Measurements from ENCODE around the gene REC114.
"Not testable (repeated sequence)": the region's sequence is repeated elsewhere in the genome, so short reads cannot be mapped to it uniquely, and the experiment has no call there.

REC114 gene

GRCh38 chr15:73527598-73527997 lies 84.6 kb downstream of the REC114 start:
- DNase-seq (ENCODE audit: low read depth): no peak

DNA sequence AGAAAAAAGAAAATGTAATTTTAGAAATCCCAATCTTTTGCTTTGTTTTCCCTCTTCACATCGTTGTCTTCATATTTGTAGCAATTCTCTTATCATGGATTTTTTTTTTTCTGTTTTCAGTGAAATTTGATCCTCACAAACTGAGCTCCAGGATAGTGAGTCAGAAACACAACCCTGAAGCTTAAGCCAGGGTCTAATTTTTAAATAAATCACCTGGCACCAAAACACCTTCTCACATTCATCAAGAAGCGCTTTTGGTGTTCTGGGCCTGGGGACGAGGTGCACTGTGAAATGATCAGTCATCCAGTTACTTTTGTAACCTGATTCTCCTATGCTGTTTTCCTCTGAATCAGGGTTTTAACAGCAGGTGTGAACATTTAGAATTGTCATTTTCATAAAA lies 87.7 kb downstream of the REC114 start:
- no peak for DNase-seq (ENCODE audit: low read depth)

DNA sequence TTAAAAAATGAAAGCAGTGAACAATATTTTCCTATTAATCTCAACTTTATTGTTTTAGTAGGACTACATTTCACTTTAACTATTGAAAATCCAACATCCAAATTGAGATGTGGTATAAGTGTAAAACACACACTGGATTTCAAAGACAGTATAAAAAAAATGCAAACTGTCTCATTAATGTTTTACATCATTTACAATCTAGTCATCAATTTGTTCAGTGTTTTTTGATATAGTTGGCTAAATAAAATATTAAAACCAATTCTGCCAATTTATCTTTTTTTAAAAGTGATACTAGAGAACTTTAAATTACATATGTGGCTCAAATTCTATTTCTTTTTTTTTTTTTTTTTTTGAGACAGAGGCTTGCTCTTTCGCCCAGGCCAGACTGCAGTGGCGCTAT lies 95.2 kb downstream of the REC114 start:
- no peak for DNase-seq (ENCODE audit: low read depth)

GRCh38 chr15:73538563-73539211 lies 95.7 kb downstream of the REC114 start:
- no peak for DNase-seq (ENCODE audit: low read depth)

DNA sequence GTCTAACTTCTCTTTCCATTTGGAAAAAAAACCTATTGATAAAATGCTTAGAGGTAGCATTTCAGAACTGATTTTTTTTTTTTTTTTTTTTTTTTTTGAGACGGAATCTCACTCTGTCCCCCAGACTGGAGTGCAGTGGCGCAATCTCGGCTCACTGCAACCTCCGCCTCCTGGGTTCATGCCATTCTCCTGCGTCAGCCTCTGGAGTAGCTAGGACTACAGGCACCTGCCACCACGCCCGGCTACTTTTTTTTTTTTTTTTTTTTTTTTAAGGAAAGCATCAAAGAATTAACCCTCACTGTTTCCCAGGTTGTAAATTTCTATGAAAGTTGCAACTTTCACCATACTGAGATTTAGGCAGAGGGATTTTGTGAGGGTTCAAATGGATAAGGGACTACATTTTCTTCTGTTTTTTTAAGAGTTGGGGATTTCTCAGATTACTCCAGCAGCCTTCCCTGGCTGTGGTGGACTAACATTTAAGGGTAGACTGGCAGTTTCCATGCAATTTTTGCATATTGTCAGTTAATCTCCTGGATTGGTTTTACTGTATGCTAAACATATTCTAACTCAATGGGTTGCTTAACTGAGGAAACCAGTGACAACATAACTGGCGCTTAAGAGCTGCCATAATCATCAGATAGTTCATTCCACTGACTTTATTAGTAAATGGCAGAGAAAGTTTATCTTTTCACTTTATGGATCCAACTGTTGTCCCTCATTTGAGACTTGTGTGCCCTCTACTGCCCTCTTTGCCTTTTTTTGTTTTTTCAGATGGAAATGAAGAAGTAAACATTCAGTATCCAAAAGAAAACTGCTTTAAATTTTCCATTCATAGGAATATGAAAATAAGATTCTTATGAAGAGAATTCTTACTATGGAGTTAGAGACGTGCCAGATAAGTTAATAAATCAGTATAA lies 96.5 kb downstream of the REC114 start:
- no peak for DNase-seq (ENCODE audit: low read depth)

DNA sequence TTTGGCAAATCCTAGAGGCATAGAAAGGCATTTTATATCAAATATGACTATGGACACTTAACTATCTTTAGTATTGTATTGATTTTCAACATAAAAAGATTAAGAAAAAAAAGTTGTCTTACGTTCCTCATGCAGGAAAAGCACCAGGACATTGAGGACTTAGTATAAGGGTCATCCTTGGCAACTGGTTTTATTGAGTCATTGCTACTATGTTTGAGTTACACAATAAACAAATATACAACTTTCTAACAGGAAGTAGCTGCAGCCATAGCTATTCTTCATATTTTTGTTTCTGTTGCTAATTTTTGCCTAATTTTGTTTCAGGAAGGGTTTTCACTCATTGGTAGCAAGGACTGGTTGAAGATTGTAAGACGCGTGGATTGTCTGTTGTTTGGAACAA lies 97.2 kb downstream of the REC114 start:
- DNase-seq (ENCODE audit: low read depth): no peak

GRCh38 chr15:73541479-73541878 lies 98.5 kb downstream of the REC114 start:
- no peak for DNase-seq (ENCODE audit: low read depth)

DNA sequence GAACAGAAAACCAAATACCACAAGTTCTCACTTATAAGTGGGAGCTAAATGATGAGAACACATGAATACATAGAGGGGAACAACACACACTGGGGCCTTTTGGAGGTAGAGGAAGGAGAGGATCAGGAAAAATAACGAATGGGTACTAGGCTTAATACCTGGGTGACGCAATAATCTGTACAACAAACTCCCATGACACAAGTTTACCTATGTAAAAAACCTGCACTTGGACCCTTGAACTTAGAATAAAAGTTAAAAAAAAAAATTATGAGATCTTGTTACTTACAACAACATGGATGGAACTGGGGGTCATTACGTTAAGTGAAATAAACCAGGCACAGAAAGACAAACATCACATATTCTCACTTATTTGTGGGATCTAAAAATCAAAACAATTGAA lies 106.0 kb downstream of the REC114 start:
- DNase-seq (ENCODE audit: low read depth): not testable (repeated sequence)

- no peak for DNase-seq (ENCODE audit: low read depth)
Measured at GRCh38 chr15:73550190-73550589, 107.2 kb downstream of the REC114 start.

GRCh38 chr15:73555080-73555479 lies 112.1 kb downstream of the REC114 start:
- no peak for DNase-seq (ENCODE audit: low read depth)

GRCh38 chr15:73558529-73558928 lies 115.6 kb downstream of the REC114 start:
- DNase-seq (ENCODE audit: low read depth): no peak

GRCh38 chr15:73560501-73561117 lies 117.6 kb downstream of the REC114 start:
- DNase-seq (ENCODE audit: low read depth): no peak

GRCh38 chr15:73564255-73564654 lies 121.3 kb downstream of the REC114 start:
- DNase-seq (ENCODE audit: low read depth): no peak

DNA sequence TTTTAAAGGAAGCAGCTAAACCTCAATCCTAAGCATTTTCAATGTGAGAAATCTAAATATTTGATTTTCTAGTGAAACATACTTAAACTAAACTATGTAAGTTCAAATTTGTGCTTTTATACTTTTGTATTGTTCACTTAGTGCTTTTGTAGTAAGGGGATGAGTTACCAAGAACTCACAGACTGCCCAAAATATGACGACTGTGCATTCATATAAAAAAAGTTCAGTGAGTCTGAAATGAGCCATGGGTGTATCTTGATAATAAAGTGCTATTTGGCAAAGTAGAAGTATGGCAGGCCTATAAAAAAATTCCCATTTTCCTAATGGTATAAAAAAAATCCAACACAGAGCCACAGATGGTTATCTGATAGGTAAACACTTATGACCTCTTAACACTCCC lies 124.1 kb downstream of the REC114 start:
- DNase-seq (ENCODE audit: low read depth): no peak

GRCh38 chr15:73568564-73569280 lies 125.8 kb downstream of the REC114 start:
- no peak for DNase-seq (ENCODE audit: low read depth)

- DNase-seq (ENCODE audit: low read depth): no peak
Measured at GRCh38 chr15:73569361-73569760, 126.4 kb downstream of the REC114 start.

- no peak for DNase-seq (ENCODE audit: low read depth)
Measured at GRCh38 chr15:73570355-73571032, 127.5 kb downstream of the REC114 start.

DNA sequence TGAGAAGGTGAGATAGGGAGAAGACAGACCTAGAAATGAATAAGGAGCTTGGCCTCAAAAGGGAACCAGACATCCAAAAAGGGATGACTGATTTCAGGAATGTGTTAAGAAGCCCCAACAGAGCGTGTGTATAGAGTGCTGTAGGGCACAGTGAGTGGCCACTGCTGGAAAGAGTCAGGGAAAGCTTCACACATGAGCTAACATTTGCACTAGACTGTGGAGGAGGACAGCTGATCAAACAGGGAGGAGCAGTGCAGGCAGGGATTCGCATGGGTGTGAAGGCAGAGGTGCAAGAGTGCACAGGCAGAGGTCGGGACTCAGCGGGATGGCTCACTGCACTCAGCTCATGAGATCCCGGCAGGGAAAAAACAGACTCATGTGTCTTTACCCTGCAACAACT lies 128.4 kb downstream of the REC114 start:
- no peak for DNase-seq (ENCODE audit: low read depth)

GRCh38 chr15:73572296-73572695 lies 129.3 kb downstream of the REC114 start:
- DNase-seq (ENCODE audit: low read depth): no peak

DNA sequence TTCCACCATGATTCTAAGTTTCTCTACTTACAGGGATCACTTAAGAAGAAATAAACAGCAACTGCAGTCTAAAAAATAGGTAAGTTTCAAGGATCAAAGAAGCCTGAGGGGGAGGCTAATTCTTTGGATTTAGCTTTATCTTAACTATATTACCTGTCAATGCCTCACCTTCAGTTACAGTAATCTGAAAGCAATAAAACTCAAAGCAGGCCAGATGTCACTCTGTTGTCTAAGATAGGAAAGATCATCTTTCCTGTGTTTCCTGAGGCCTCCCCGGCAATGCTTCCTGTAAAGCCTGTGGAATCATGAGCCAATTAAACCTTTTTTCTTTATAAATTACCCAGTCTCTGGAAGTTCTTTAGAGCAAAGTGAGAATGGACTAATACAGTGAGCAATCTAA lies 130.1 kb downstream of the REC114 start:
- DNase-seq (ENCODE audit: low read depth): no peak

GRCh38 chr15:73573572-73573971 lies 130.6 kb downstream of the REC114 start:
- DNase-seq (ENCODE audit: low read depth): no peak

Measured in stimulated activated CD4-positive, alpha-beta T cell treated with anti-CD3 and anti-CD28 coated beads, Interleukin-2, amount 100 ng/mL, for 4 hours (primary cell).